Measurements from ENCODE around the gene KCNMA1. TPM values are rescaled to one million over a fixed set of nuclear protein-coding genes. Genes with fewer than 3 reads are reported as not detected.

Gene KCNMA1
- total RNA-seq, 4 donors from 2014 or later, result 146 to 300 (median 265) TPM

GRCh38 chr10:77640167-77640566, 2.6 kb upstream of the KCNMA1 start:
- no peak overlapping the region for H3K4me3 ChIP-seq
- no peaks in the 10 kb centered on the region for H3K36me3 ChIP-seq
- intact Hi-C loops (cut with DNase I), result loop anchor here (2.0 to 5.0 kb wide), 2 partner anchors 143 to 465 kb away; no protein-coding TSS in a partner anchor
- peaks cover 7 to 60% (median 45%) of the 10 kb centered on the region in 4 donors for H3K4me1 ChIP-seq
- no peaks in the 10 kb centered on the region for H3K9me3 ChIP-seq
- WGBS, result 74% methylated on average over 3 of the region's 3 CpGs
- peak overlapping the region; percentile 16 to 93 (median 92) for H3K27ac ChIP-seq (replicated peaks in 1 of 4)
- peaks cover 0 to 33% (median 0%) of the 10 kb centered on the region in 4 donors for H3K27me3 ChIP-seq
- no peak for DNase-seq (ENCODE audit: extremely low spot score)
- TF ChIP-seq POLR2AphosphoS5 (IDR thresholded peaks at IDR 0.05), result no peak
- no peak for TF ChIP-seq EP300 (IDR thresholded peaks at IDR 0.05)
- no peak for TF ChIP-seq POLR2A (IDR thresholded peaks at IDR 0.05; ENCODE audit: low read depth)
- TF ChIP-seq CTCF (IDR thresholded peaks at IDR 0.05), result no peak

GRCh38 chr10:77639756-77640155, 2.1 kb upstream of the KCNMA1 start:
- TF ChIP-seq POLR2A (IDR thresholded peaks at IDR 0.05; ENCODE audit: low read depth) (no peak), CTCF (IDR thresholded peaks at IDR 0.05) (no peak), EP300 (IDR thresholded peaks at IDR 0.05) (no peak), POLR2AphosphoS5 (IDR thresholded peaks at IDR 0.05) (no peak)
- intact Hi-C loops (cut with DNase I), result loop anchor here (2.0 to 5.0 kb wide), 3 partner anchors 142 to 465 kb away; no protein-coding TSS in a partner anchor
- no peak for DNase-seq (ENCODE audit: extremely low spot score)
- Histone ChIP-seq H3K36me3 (no peaks in the 10 kb centered on the region), H3K27ac (replicated peaks in 1 of 4) (peak overlapping the region; percentile 16 to 93 (median 92)), H3K4me3 (no peak overlapping the region), H3K9me3 (no peaks in the 10 kb centered on the region), H3K27me3 (peaks cover 0 to 33% (median 0%) of the 10 kb centered on the region in 4 donors), H3K4me1 (peaks cover 7 to 63% (median 47%) of the 10 kb centered on the region in 4 donors)
- 75% methylated on average over 3 of the region's 3 CpGs for WGBS

GRCh38 chr10:77638321-77639101, 903 bp upstream of the KCNMA1 start:
- Histone ChIP-seq H3K27me3 (peaks cover 0 to 33% (median 0%) of the 10 kb centered on the region in 4 donors), H3K9me3 (no peaks in the 10 kb centered on the region), H3K36me3 (no peaks in the 10 kb centered on the region), H3K4me1 (peaks cover 7 to 75% (median 55%) of the 10 kb centered on the region in 4 donors), H3K4me3 (peak overlapping the region; percentile 71 to 86 (median 78)), H3K27ac (replicated peaks in 1 of 4) (peak overlapping the region; percentile 87 to 93 (median 92))
- no peak for DNase-seq (ENCODE audit: extremely low spot score)
- WGBS, result 8% methylated on average over 15 of the region's 56 CpGs
- TF ChIP-seq POLR2AphosphoS5 (IDR thresholded peaks at IDR 0.05) (peak in 1 of 2 donors; percentile 85), POLR2A (IDR thresholded peaks at IDR 0.05; ENCODE audit: low read depth) (no peak), CTCF (IDR thresholded peaks at IDR 0.05) (peak in 1 of 3 experiments; percentile 33)
- intact Hi-C loops (cut with DNase I), result loop anchor here (2.0 kb wide), 1 partner anchor 246 kb away; no protein-coding TSS in a partner anchor

GRCh38 chr10:77636967-77637531, 559 bp downstream of the KCNMA1 start:
- H3K36me3 ChIP-seq, result no peaks in the 10 kb centered on the region
- no peak for DNase-seq (ENCODE audit: extremely low spot score)

More at GRCh38 chr10:77636967-77637531, 559 bp downstream of the KCNMA1 start:
- intact Hi-C loops (cut with DNase I), result no loop called here
- 3% methylated on average over 28 of the region's 53 CpGs for WGBS
- H3K27ac ChIP-seq (replicated peaks in 1 of 4), result peak overlapping the region; percentile 87 to 93 (median 92)
- TF ChIP-seq CTCF (IDR thresholded peaks at IDR 0.05), result no peak
- TF ChIP-seq POLR2AphosphoS5 (IDR thresholded peaks at IDR 0.05), result no peak
- no peak for TF ChIP-seq POLR2A (IDR thresholded peaks at IDR 0.05; ENCODE audit: low read depth)
- no peak for TF ChIP-seq EP300 (IDR thresholded peaks at IDR 0.05)
- H3K4me1 ChIP-seq, result peaks cover 7 to 89% (median 70%) of the 10 kb centered on the region in 4 donors
- peaks cover 0 to 33% (median 0%) of the 10 kb centered on the region in 4 donors for H3K27me3 ChIP-seq
- peak overlapping the region; percentile 71 to 86 (median 78) for H3K4me3 ChIP-seq
- no peaks in the 10 kb centered on the region for H3K9me3 ChIP-seq
